ENCODE measurements around the gene RRAS2.

The RRAS2 gene

GRCh38 chr11:14334192-14334591 is 24.8 kb downstream of the RRAS2 start:
- no peak for TF ChIP-seq CTCF (IDR thresholded peaks at IDR 0.05; ENCODE audit: low read depth, low read length)
- H3K4me3 ChIP-seq (ENCODE audit: low read depth, low read length) = no peak overlapping the region
- DNase-seq (ENCODE audit: low read depth, low spot score) = no peak
- in situ Hi-C loops (cut with HindIII; ENCODE audit: low sequenced_read_pairs) = no loop called here

GRCh38 chr11:14331476-14332136 is 27.4 kb downstream of the RRAS2 start:
- in situ Hi-C loops (cut with HindIII; ENCODE audit: low sequenced_read_pairs) = no loop called here
- no peak overlapping the region for H3K4me3 ChIP-seq (ENCODE audit: low read depth, low read length)
- no peak for DNase-seq (ENCODE audit: low read depth, low spot score)
- TF ChIP-seq CTCF (IDR thresholded peaks at IDR 0.05; ENCODE audit: low read depth, low read length) = no peak

DNA sequence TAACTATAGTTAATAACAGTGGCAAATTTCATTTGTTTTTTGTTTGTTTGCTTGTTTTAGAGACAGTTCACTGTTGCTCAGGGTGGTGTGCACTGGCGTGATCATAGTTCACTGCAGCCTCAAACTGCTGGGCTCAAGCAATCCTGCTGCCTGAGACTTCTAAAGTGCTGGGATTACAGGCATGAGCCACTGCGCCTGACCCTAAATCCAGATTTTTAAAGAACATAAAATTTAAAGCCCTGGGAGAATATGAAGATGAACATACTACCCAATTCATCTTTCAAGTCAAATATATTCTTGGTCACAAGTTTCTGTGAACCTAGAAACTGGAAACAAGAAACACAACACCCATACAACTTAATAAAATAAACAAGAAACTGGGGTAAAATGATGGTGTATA is 28.1 kb downstream of the RRAS2 start:
- H3K4me3 ChIP-seq (ENCODE audit: low read depth, low read length) = no peak overlapping the region
- DNase-seq (ENCODE audit: low read depth, low spot score) = no peak
- in situ Hi-C loops (cut with HindIII; ENCODE audit: low sequenced_read_pairs) = no loop called here
- TF ChIP-seq CTCF (IDR thresholded peaks at IDR 0.05; ENCODE audit: low read depth, low read length) = no peak

DNA sequence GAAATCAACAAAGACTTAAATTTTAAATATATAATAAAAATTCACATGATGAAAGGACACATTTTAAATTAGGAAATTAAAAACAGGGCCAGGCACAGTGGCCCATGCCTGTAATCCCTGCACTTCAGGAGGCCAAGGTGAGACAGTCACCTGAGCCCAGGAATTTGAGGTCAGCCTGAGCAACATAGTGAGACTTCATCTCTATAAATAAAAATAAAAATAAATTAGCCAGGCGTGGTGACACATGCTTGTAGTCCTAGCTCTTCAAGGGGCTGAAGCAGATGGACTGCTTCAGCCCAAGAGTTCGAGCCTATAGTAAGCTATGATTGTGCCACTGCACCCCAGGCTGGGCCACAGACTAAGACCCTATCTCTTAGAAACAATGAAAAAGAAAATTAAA is 29.3 kb downstream of the RRAS2 start:
- no peak for TF ChIP-seq CTCF (IDR thresholded peaks at IDR 0.05; ENCODE audit: low read depth, low read length)
- no peak for DNase-seq (ENCODE audit: low read depth, low spot score)
- in situ Hi-C loops (cut with HindIII; ENCODE audit: low sequenced_read_pairs) = no loop called here
- H3K4me3 ChIP-seq (ENCODE audit: low read depth, low read length) = no peak overlapping the region

DNA sequence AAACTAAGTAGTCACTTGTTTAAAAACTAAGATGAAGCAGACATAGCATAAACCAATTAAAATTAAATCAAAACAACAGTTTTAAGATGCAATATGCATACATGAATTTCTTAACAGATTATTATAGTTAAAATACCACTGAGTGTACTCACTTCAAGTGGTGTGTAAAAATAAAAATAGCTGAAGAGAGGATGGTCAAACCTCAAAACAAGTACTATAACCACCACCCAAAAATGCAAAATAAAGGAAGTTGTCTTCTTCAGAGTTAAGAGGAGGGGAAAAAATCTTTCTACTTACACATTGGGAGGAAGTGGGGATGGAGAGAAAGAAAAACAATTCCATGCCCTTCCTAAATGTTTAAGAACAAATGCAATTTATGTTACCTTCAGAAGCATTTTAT is 31.9 kb downstream of the RRAS2 start:
- DNase-seq (ENCODE audit: low read depth, low spot score) = no peak

GRCh38 chr11:14323118-14323676 is 35.8 kb downstream of the RRAS2 start:
- in situ Hi-C loops (cut with HindIII; ENCODE audit: low sequenced_read_pairs) = no loop called here
- TF ChIP-seq CTCF (IDR thresholded peaks at IDR 0.05; ENCODE audit: low read depth, low read length) = no peak
- H3K4me3 ChIP-seq (ENCODE audit: low read depth, low read length) = no peak overlapping the region
- no peak for DNase-seq (ENCODE audit: low read depth, low spot score)

More for the DNA sequence above, 31.9 kb downstream of the RRAS2 start:
- TF ChIP-seq CTCF (IDR thresholded peaks at IDR 0.05; ENCODE audit: low read depth, low read length) = no peak
- no peak overlapping the region for H3K4me3 ChIP-seq (ENCODE audit: low read depth, low read length)
- in situ Hi-C loops (cut with HindIII; ENCODE audit: low sequenced_read_pairs) = no loop called here
